ENCODE data around the gene RAI14.

The RAI14 gene

DNA sequence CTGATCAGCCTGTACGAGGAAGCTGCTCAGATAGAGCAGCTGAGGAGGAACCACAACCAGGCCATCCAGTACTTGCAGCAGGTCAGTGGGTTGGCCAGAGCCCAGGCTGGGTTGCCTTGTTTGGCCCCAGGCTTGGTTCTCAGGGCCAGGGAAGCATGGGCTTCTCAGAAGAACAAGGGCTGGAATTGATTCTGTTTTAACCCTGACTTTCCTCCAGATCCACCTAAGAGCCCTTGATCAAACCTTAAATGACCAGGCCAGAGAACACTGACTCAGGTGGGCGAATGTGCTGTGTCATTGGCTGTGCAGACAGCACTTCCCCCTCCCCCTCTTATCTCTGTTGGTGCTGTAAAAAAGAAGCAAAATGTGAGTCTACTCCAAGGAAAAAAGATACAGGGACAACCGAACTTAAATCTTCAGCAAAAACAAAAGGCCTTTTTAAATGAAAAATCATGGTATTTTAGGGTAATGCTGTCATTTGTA is 210.9 kb downstream of the RAI14 start:
- DNase-seq, result no peak

GRCh38 chr5:34867660-34868059 is 211.5 kb downstream of the RAI14 start:
- DNase-seq, result no peak

GRCh38 chr5:34868791-34869190 is 212.7 kb downstream of the RAI14 start:
- DNase-seq, result no peak

GRCh38 chr5:34869256-34869655 is 213.1 kb downstream of the RAI14 start:
- DNase-seq, result no peak

GRCh38 chr5:34870382-34870781 is 214.3 kb downstream of the RAI14 start:
- DNase-seq, result no peak

DNA sequence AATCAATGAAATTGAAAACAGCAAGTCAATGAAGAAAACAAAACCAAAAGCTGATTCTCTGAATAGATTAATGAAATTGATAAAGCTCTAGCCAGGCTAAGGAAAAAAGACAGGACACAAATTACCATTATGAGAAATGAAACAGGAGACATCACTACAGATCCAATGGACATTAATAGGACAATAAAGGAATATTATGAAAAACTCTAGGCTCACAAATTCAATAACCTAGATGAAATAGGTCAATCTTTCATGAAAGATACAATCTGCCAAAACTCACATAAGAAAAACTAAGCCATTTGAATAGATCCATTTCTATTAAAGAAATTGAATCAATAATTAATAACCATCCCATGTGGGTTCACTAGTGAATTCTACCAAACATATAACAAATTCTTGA is 220.1 kb downstream of the RAI14 start:
- DNase-seq, result no peak

- DNase-seq, result no peak
Observed at GRCh38 chr5:34881246-34881645, 225.1 kb downstream of the RAI14 start.
